Measurements from ENCODE around the gene ATRIP. TPM values are rescaled to one million over a fixed set of nuclear protein-coding genes. Genes with fewer than 3 reads are reported as not detected.

The ATRIP gene
- total and polyA plus RNA-seq, 5 donors, result 3.5 to 5.2 (median 4.1) TPM

DNA sequence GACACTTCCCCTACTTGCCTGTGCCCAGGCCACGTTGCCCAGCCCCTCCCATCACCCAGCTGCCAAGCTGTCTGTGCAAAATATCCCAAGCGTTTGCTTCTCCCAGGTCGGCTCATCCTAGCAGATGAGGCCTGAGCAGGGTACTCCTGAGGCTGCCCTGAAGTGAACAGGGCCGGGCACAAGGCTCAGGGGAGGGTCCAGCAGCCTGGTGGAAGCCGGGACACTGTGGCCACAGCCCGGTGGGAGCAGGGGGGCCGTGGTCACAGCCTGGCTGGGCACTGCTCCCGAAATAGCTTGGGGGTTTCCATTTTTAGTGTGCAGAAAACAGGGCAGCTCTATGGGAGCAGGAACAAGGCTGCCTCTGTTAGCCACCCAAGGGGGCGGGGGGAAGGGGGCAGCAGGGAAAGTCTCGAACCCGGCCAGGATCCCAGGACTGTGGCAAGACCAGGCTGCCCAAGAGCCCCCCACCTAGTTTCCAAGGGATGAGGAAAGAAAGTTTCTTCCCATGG, 20.1 kb upstream of the ATRIP start:
- Histone ChIP-seq H3K9me3 (ENCODE audit: control insufficient read depth, low read length) (no peaks in the 10 kb centered on the region), H3K27me3 (ENCODE audit: control insufficient read depth, insufficient read depth) (no peaks in the 10 kb centered on the region), H3K4me3 (ENCODE audit: low read length) (no peak overlapping the region), H3K27ac (ENCODE audit: low read length) (peak overlapping the region; percentile 93), H3K4me1 (ENCODE audit: control insufficient read depth, insufficient read depth, low read length) (peaks cover 15% of the 10 kb centered on the region)
- WGBS, result 48% methylated on average over 11 of the region's 11 CpGs
- intact Hi-C loops (cut with DNase I), result no loop called here
- ATAC-seq, result peak; percentile 29 to 64
- DNase-seq, result peak in 2 of 3 donors; percentile 80 to 85

DNA sequence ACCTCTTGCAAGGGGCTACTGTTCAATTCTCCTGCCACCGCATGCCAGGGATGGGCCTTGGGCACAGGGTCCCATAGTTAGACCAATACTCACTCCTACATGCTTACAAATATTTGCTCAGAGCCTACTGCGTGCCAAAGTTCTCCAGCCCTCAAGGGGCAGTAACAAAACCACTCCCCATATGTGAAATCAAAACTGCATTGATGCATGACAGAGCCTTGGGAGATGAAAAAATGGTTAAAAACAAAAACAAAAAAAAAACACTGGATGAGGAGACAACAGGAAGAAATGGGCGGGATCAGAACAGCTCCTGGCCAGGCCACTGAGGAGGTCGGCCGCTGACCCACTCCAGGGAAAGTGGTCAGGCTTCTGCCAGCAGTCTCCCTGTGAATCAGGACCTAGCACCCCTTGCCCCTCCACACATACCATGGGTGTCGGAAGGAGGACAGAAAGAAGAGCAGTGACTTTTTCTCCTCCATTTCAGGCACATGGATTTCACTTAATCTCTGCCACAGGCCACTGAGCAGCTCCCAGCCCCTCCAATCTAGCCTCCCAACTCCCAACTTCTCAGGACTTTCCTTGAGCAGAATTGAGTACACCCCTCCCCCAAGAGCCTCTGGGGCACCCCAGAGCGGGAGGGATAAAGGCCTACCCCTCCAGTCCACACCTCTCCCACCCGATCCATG, 19.4 kb upstream of the ATRIP start:
- intact Hi-C loops (cut with DNase I), result no loop called here
- Histone ChIP-seq H3K27me3 (ENCODE audit: control insufficient read depth, insufficient read depth) (no peaks in the 10 kb centered on the region), H3K27ac (ENCODE audit: low read length) (peak overlapping the region; percentile 93), H3K4me1 (ENCODE audit: control insufficient read depth, insufficient read depth, low read length) (peaks cover 15% of the 10 kb centered on the region), H3K4me3 (ENCODE audit: low read length) (no peak overlapping the region), H3K9me3 (ENCODE audit: control insufficient read depth, low read length) (no peaks in the 10 kb centered on the region)
- DNase-seq (peak in 1 of 3 donors; percentile 66), ATAC-seq (no peak)
- 41% methylated on average over 8 of the region's 8 CpGs for WGBS

DNA sequence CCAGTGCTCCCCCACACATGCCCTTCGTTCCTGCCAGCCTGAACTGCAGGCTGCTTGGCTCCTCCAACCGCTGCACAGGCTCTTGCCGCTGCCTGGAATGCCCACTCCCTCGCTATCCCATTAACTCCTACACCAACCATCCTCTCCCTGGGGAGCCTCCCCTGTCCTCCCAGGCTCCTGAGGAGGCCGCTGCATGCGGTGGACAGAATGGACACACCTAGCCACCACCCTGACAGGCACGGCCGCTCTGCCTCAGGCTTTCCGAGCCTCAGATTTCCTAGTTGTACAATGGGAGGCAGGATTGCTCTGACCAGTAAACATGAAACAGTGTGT, 18.9 kb upstream of the ATRIP start:
- peak overlapping the region; percentile 93 for H3K27ac ChIP-seq (ENCODE audit: low read length)
- H3K9me3 ChIP-seq (ENCODE audit: control insufficient read depth, low read length), result no peaks in the 10 kb centered on the region
- H3K4me3 ChIP-seq (ENCODE audit: low read length), result no peak overlapping the region
- intact Hi-C loops (cut with DNase I), result no loop called here
- H3K4me1 ChIP-seq (ENCODE audit: control insufficient read depth, insufficient read depth, low read length), result peaks cover 15% of the 10 kb centered on the region
- ATAC-seq (no peak), DNase-seq (peak in 1 of 3 donors; percentile 43)
- no peaks in the 10 kb centered on the region for H3K27me3 ChIP-seq (ENCODE audit: control insufficient read depth, insufficient read depth)
- 65% methylated on average over 9 of the region's 9 CpGs for WGBS

DNA sequence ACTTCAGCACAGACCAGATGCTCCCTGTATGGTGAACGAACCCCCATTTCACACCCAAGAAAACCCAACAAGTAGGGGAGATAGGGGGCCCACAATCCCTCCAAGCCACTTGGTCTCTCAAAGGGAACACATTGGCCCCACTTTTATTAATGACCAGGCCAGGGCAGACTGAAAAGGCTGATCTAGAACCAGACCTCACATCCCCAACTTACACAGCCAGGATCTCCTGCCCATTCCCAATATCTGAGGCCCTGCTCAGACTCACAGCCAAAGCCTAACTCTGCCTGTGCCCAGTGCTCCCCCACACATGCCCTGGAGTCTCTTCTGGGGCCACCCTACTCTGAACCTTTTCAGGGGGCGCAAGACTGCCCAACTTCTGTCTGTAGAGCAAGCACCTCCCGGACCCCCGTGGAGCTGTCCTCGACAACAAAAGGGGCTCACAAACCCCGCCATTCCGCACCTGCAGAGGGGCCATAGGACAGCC, 18.4 kb upstream of the ATRIP start:
- intact Hi-C loops (cut with DNase I), result no loop called here
- H3K27ac ChIP-seq (ENCODE audit: low read length), result peak overlapping the region; percentile 93
- peak overlapping the region; percentile 90 for H3K4me3 ChIP-seq (ENCODE audit: low read length)
- peaks cover 15% of the 10 kb centered on the region for H3K4me1 ChIP-seq (ENCODE audit: control insufficient read depth, insufficient read depth, low read length)
- H3K9me3 ChIP-seq (ENCODE audit: control insufficient read depth, low read length), result no peaks in the 10 kb centered on the region
- DNase-seq, result no peak
- WGBS, result 66% methylated on average over 7 of the region's 7 CpGs
- no peak for ATAC-seq
- H3K27me3 ChIP-seq (ENCODE audit: control insufficient read depth, insufficient read depth), result no peaks in the 10 kb centered on the region

DNA sequence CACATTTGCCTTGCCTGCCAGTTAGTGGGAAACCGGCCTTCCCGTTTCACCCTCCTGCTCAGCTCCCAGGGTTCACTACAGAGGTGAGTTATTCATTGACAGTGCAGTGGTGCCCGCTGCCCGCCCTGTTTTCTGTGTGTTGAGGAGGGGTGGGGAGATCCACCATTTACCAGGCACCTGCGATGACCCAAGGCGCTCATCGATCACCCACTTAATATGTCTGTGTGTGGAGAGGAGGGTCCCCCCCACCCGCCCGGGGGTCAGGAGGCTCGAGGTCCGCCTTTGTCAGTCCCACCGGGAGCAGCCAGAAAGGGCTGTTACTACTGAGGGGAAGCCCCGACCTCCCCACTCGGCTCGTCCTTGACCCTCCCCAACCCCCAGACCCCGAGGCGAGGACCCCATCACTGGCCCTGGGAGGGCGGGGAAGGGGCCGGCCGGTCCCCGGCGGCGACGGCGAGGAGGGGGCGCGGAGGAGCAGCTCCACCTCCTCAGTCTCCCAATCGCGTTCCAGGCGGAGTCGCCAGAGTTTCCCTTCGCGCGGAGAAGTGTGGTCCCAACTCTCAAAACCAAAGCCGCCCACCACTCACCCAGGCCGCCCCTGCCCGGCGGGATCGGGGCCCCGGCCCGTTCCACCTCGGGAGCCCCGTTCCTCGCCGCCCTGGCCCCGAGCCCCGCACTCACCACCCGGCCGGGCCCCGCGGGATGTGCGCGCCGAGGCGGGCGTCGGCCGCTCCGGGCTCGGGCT, 17.8 kb upstream of the ATRIP start:
- WGBS, result 3% methylated on average over 60 of the region's 60 CpGs
- Histone ChIP-seq H3K27ac (ENCODE audit: low read length) (peak overlapping the region; percentile 93), H3K4me3 (ENCODE audit: low read length) (peak overlapping the region; percentile 90), H3K4me1 (ENCODE audit: control insufficient read depth, insufficient read depth, low read length) (peaks cover 15% of the 10 kb centered on the region), H3K27me3 (ENCODE audit: control insufficient read depth, insufficient read depth) (no peaks in the 10 kb centered on the region), H3K9me3 (ENCODE audit: control insufficient read depth, low read length) (no peaks in the 10 kb centered on the region)
- intact Hi-C loops (cut with DNase I), result no loop called here
- peak; percentile 46 to 84 (median 81) for DNase-seq
- ATAC-seq, result peak; percentile 10 to 14

DNA sequence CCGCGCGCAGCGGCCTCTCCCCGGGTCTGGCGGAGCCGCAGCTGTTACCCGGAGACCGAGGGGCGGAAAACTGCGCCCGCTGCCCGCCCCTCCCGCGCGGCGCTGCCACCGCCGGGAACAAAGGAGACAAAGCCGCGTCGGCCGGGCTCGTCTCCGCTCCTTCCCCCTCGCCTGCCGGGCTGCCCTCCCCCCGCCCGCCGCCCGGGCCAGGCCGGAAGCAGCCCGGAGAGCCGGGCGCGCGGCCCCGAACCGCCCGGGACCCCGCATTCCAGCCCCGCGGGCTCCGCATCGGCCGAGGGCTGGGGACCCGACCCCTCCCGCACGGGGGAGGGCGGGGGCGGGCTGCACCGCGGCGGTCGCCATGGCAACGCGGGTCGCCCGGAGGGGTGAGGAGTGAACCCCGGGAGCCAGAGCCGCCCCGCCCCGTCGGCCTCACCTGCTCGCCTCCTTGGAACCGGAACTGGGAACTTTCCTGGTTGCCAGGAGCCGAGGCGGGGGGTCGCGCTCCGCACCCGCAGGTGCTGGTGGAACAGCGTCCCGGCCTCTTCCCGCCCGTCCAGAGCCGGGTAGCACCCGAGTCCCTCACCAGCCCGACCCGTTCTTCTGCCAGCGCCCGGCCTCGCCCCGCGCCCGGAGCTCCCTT, 17.1 kb upstream of the ATRIP start:
- peaks cover 15% of the 10 kb centered on the region for H3K4me1 ChIP-seq (ENCODE audit: control insufficient read depth, insufficient read depth, low read length)
- H3K9me3 ChIP-seq (ENCODE audit: control insufficient read depth, low read length), result no peaks in the 10 kb centered on the region
- intact Hi-C loops (cut with DNase I), result no loop called here
- H3K27me3 ChIP-seq (ENCODE audit: control insufficient read depth, insufficient read depth), result no peaks in the 10 kb centered on the region
- DNase-seq (peak; percentile 63 to 87 (median 82)), ATAC-seq (peak; percentile 15 to 35)
- peak overlapping the region; percentile 86 for H3K27ac ChIP-seq (ENCODE audit: low read length)
- peak overlapping the region; percentile 90 for H3K4me3 ChIP-seq (ENCODE audit: low read length)
- under 1% methylated on average over 83 of the region's 86 CpGs for WGBS

DNA sequence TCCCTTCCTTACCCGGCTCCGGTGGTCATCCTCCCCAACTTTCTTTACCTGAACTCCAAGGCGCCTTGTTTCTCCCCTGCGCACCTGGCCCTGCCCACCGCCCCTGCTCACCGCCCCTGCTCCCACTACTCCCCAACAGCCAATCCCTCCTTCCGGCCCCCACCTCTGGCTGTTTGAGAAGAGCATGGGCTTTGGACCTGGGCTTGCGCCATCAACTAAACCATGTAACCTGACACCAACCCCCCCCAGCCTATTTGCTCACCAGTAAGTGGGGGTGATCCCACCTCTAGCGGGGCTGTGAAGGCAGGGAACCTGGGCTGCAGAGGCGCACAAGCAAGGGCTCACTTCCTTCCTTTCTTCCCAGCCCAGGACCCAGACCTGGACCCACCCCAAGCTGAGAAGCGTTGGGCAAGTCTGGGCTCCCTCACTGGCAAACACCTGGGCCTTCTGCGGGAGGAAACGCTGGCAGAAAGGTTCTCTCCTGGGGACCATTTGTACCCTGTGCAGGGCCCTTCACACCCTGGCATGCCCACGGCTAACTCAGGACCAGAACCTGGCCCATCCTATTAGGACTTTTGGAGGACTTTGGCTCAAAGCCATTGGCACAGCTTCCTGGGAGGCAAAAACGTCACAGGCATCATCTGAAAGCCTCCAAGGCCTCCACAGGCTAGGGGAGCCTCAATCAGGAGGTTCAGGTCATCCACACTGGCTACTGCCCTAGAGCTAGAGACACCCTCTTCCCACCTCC, 16.4 kb upstream of the ATRIP start, which contains the start of gene PLXNB1:
Gene PLXNB1, minus strand, starts transcription at position 127 of the 748 bp plus-strand sequence. CDS start 5,475 bp downstream, outside the sequence.
- Histone ChIP-seq H3K4me3 (ENCODE audit: low read length) (peak within 1 kb of the TSS; percentile 90), H3K27me3 (ENCODE audit: control insufficient read depth, insufficient read depth) (no peaks in the 10 kb centered on the region), H3K9me3 (ENCODE audit: control insufficient read depth, low read length) (no peaks in the 10 kb centered on the region), H3K27ac (ENCODE audit: low read length) (peak within 1 kb of the TSS; percentile 86), H3K4me1 (ENCODE audit: control insufficient read depth, insufficient read depth, low read length) (peaks cover 15% of the 10 kb centered on the region)
- DNase-seq, result peak; percentile 59 to 81 (median 74)
- peak in 1 of 2 donors; percentile 10 for ATAC-seq
- intact Hi-C loops (cut with DNase I), result loop anchor here in 1 of 4 donors (5.0 kb wide), 1 partner anchor 158 kb away; no protein-coding TSS in a partner anchor
- 22% methylated on average over 15 of the region's 15 CpGs for WGBS

DNA sequence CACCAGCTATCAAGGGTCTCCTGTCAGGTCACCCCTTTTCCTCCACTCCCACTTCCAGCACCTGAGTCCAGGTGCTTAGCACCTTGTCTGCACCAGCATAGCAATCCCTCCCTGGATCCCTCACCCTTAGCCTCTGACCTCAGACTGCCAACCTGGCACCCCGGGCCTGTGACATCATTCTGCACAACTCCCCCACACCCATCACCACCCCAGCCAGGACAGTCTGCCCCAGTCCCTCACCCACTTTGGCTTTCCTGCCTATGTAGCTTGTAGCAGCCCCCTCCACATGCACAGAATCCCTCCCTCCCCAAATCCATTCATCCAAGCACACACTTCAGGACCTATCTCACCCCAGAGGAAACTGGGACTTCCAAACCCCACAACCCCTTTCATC, 15.8 kb upstream of the ATRIP start:
- H3K27ac ChIP-seq (ENCODE audit: low read length), result peak overlapping the region; percentile 58
- intact Hi-C loops (cut with DNase I), result loop anchor here in 1 of 4 donors (5.0 kb wide), 1 partner anchor 158 kb away; no protein-coding TSS in a partner anchor

DNA sequence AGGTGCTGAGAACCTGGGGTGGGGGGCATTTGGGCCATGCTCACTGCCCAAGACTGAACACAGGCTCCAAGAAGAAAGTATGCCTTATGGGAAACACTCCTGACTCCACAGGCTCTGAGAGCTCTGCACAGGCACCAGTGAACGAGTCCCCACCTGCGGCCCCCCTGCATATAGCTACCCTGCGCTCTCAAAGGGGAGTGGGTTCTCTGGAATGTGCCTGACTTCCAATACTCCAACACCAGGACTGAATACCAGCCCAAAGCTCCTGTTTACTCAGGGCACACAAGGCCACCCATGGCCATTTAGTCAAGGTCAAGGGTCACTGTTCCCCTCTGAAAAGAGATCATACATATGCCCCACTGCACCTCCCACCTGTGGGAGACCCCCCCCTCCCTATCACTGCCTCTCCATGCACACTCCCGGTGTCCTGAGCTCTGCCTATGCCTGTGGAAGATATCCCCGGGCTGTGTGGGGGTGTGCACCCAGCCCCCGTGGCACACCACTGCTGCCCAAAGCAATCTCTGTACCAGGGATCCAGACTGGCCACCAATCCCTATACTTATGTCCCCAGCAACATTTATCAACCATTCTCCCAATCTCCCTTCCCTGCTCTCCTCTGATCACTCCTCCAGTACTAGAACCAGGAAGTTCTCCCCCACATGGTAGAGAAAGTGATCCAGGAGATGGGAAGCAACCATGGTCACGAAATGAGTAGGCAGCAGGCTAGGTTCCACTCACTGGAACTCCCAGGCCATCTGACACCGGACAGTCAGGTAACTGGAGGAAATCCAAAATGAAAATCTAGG, 15.1 kb upstream of the ATRIP start:
- intact Hi-C loops (cut with DNase I), result loop anchor here in 1 of 4 donors (5.0 kb wide), 1 partner anchor 159 kb away; no protein-coding TSS in a partner anchor
- peaks cover 7% of the 10 kb centered on the region for H3K4me1 ChIP-seq (ENCODE audit: control insufficient read depth, insufficient read depth, low read length)
- DNase-seq, result no peak
- ATAC-seq, result no peak
- H3K9me3 ChIP-seq (ENCODE audit: control insufficient read depth, low read length), result no peaks in the 10 kb centered on the region
- no peaks in the 10 kb centered on the region for H3K27me3 ChIP-seq (ENCODE audit: control insufficient read depth, insufficient read depth)
- no peak overlapping the region for H3K4me3 ChIP-seq (ENCODE audit: low read length)
- 91% methylated on average over 8 of the region's 8 CpGs for WGBS
- no peak overlapping the region for H3K27ac ChIP-seq (ENCODE audit: low read length)

More for the DNA sequence above, 15.8 kb upstream of the ATRIP start:
- ATAC-seq (no peak), DNase-seq (peak in 1 of 3 donors; percentile 50)
- Histone ChIP-seq H3K9me3 (ENCODE audit: control insufficient read depth, low read length) (no peaks in the 10 kb centered on the region), H3K27me3 (ENCODE audit: control insufficient read depth, insufficient read depth) (no peaks in the 10 kb centered on the region), H3K4me3 (ENCODE audit: low read length) (no peak overlapping the region), H3K4me1 (ENCODE audit: control insufficient read depth, insufficient read depth, low read length) (peaks cover 12% of the 10 kb centered on the region)
- 73% methylated on average over 1 of the region's 1 CpG for WGBS
